GM21528 (cell line): ENCODE data around the gene MAP7D1.
"Not testable (repeated sequence)": the region's sequence is repeated elsewhere in the genome, so short reads cannot be mapped to it uniquely, and the experiment has no call there.

Experiments
- ATAC-seq: cut with Tn5 transposase; IDR thresholded peaks from one replicate; pipeline ENCODE4 v1.9.1; 2021; ENCODE audit warnings: mild to moderate bottlenecking, moderate library complexity; ENCODE audit not compliant: unreplicated experiment, low FRiP score

MAP7D1 gene

GRCh38 chr1:36225283-36225899, 69.4 kb downstream of the MAP7D1 start:
- ATAC-seq, result no peak

GRCh38 chr1:36230279-36230678, 74.3 kb downstream of the MAP7D1 start:
- not testable (repeated sequence) for ATAC-seq
